Small intestine (tissue), 7 donors: Measurements from ENCODE around the gene RAP1A. TPM values are rescaled to one million over a fixed set of nuclear protein-coding genes. Genes with fewer than 3 reads are reported as not detected.
A peak's percentile ranks its signal among the peaks of the same experiment; 100 is the strongest.

Experiments used
- DNase-seq, 2 donors: peaks; one replicate each; pipeline versions ENCODE4 v3.0.0 to v3.0.0-alpha.2; 2013
- FAIRE-seq: peaks from 2 replicates; lab custom pipeline; 2012; peaks lifted over from hg19 to GRCh38; lab: Jason Lieb, UNC
- H3K27ac ChIP-seq, 3 donors: one replicate each; pipeline ENCODE4 v1.5.1; 2013; ENCODE audit warnings: low read length in 2 of 3, mild to moderate bottlenecking in 2 of 3, control low read depth in 1 of 3, inconsistent platforms in 1 of 3, low read depth in 1 of 3, moderate library complexity in 1 of 3
- H3K27me3 ChIP-seq, 3 donors: one replicate each; pipeline ENCODE4 v1.6.1; 2013; ENCODE audit warnings: low read length in 3 of 3, inconsistent platforms in 1 of 3; ENCODE audit not compliant: control insufficient read depth in 3 of 3, insufficient read depth in 3 of 3
- H3K36me3 ChIP-seq, 3 donors: one replicate each; pipeline ENCODE4 v1.6.1; 2013; ENCODE audit warnings: low read length in 3 of 3, inconsistent platforms in 1 of 3, low read depth in 1 of 3, mild to moderate bottlenecking in 1 of 3, moderate library complexity in 1 of 3; ENCODE audit not compliant: control insufficient read depth in 3 of 3, insufficient read depth in 2 of 3
- H3K4me1 ChIP-seq, 3 donors: one replicate each; pipeline ENCODE4 v1.6.1; 2013; ENCODE audit warnings: low read length in 2 of 3, inconsistent platforms in 1 of 3, low read depth in 1 of 3, mild to moderate bottlenecking in 1 of 3, moderate library complexity in 1 of 3; ENCODE audit not compliant: control insufficient read depth in 3 of 3, insufficient read depth in 2 of 3
- H3K4me3 ChIP-seq, 3 donors: one replicate each; pipeline ENCODE4 v1.5.1; 2013; ENCODE audit warnings: low read length in 3 of 3, control low read depth in 1 of 3, inconsistent platforms in 1 of 3, low read depth in 1 of 3, mild to moderate bottlenecking in 1 of 3, moderate library complexity in 1 of 3
- H3K9me3 ChIP-seq, 2 donors: one replicate each; pipeline ENCODE4 v1.6.1; 2013; ENCODE audit warnings: low read depth in 1 of 2, low read length in 1 of 2; ENCODE audit not compliant: control insufficient read depth in 2 of 2, insufficient read depth in 1 of 2
- WGBS, 3 donors: extraction: QIAGEN DNeasy Blood & Tissue Kit; methylation state at CpG; one replicate each; pipeline ENCODE4 v1.1.7; 2013; 5-methylcytosine and 5-hydroxymethylcytosine counted together
- polyA plus RNA-seq, 4 donors: library from polyadenylated mRNA; stranded (reverse) in 3 of 4; unstranded in 1 of 4; fragments of 200-250 nt in 3 of 4; fragments of 120-200 nt in 1 of 4; gene quantifications; one replicate each; pipeline versions ENCODE4 v1.2.1 to v1.2.3, GENCODE V29; 2013
- donor health status: healthy with polysubstance abuse.
- donor health status: control.
- donor health status: control.
- donor health status: Bipolar disorder and iron deficiency.
- donor health status: healthy.

Gene RAP1A
- polyA plus RNA-seq, 4 donors: 75.4 to 150 (median 92.7) TPM

DNA sequence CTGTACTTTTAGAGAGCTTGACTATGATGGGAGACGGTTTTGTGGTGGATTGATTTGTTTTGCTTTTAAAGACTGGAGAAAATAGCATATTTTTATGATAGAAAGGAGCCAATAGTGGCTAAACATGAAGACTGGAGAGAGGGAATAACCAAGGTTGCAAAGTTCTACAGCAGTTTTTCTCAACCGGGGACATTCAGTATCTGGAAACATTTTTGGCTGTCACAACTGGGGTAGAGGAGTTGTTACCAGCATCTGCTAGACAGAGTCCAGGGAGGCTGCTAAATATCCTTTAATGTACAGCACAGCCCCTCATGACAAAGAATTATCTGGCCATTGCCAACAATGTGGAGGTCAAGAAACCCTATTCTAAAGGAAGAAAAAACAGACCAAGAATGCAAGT, 38.4 kb upstream of the RAP1A start:
- WGBS, 3 donors: 87 to 94% (median 92%) methylated on average over 2 of the region's 2 CpGs
- FAIRE-seq (no peak), DNase-seq (no peak)
- no peaks in the 10 kb centered on the region for H3K9me3 ChIP-seq
- peaks cover 0 to 8% (median 3%) of the 10 kb centered on the region in 3 donors for H3K4me1 ChIP-seq
- H3K27me3 ChIP-seq: no peaks in the 10 kb centered on the region
- H3K27ac ChIP-seq: no peak overlapping the region
- no peak overlapping the region for H3K4me3 ChIP-seq
- H3K36me3 ChIP-seq: no peaks in the 10 kb centered on the region

DNA sequence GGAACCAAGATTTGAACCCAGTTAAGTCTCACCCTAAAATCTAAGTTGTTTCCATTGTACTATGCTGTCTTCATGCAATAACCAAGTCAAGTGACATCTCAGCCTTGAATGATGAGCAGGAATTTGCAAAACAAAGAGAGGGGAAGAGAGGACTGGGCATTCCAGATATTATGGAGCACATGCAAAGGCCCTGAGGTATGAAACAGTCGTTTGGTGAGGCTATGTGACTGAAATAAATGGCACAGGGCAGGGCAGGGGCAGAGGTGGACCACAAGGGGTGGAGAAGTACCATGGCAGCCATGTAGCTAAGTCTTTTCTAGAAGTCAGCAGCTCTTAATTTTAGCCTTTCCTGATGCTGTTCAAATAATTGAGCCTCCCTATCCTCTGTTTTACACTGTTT, 37.6 kb upstream of the RAP1A start:
- Histone ChIP-seq H3K9me3 (no peaks in the 10 kb centered on the region), H3K4me1 (peaks cover 0 to 3% (median 0%) of the 10 kb centered on the region in 3 donors), H3K27me3 (no peaks in the 10 kb centered on the region), H3K4me3 (no peak overlapping the region), H3K27ac (no peak overlapping the region), H3K36me3 (no peaks in the 10 kb centered on the region)
- DNase-seq (no peak), FAIRE-seq (no peak)
- WGBS, 3 donors: 80 to 95% (median 83%) methylated on average over 1 of the region's 1 CpG

DNA sequence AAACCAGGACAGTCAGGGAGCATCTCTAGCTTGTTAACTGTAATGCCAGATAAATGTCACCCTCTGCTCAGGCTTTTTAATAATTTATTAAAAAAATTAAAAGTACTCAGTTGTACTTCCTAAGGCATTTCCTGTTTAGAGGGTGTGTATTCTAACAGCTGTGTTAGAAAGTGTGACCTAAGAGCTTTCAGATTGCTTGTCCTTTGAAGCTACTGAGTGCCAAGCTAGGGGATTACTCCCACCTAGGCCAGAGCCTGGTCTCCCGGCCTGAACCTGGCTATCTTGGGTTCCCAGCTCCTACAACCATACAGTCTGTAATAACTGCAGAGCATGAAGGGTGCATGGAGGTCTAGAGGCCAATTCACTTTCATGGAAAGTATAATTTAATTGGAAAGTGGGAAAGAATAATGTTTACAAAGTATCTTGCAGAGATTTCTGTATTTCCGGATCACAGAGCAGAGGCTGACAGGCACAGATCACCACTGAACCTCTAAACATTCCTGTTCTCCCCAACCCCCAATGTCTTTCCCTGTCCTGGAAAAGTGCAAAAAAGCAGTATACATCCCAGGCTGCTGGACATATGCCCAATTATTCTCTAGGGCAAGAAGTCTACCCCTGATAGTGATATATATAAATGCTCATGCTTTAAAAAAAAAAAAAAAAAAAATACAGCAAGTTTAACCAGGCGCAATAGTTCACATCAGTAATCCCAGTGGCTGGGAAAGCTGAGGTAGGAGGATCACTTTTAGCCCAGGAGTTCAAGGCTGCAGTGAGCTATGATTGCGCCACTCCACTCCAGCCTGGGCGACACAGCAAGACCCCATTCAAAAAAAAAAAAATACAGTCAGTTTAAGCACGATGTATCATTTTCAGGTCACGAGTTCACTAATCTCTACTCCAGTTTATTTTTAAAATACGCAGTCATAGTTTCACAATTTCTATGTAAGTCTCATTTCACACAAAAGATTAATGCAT, 36.7 kb upstream of the RAP1A start:
- no peak overlapping the region for H3K4me3 ChIP-seq
- no peaks in the 10 kb centered on the region for H3K27me3 ChIP-seq
- FAIRE-seq (no peak), DNase-seq (no peak)
- H3K36me3 ChIP-seq: no peaks in the 10 kb centered on the region
- no peaks in the 10 kb centered on the region for H3K9me3 ChIP-seq
- peaks cover 0 to 3% (median 0%) of the 10 kb centered on the region in 3 donors for H3K4me1 ChIP-seq
- 72 to 84% (median 83%) methylated on average over 8 of the region's 8 CpGs for WGBS, 3 donors
- no peak overlapping the region for H3K27ac ChIP-seq

DNA sequence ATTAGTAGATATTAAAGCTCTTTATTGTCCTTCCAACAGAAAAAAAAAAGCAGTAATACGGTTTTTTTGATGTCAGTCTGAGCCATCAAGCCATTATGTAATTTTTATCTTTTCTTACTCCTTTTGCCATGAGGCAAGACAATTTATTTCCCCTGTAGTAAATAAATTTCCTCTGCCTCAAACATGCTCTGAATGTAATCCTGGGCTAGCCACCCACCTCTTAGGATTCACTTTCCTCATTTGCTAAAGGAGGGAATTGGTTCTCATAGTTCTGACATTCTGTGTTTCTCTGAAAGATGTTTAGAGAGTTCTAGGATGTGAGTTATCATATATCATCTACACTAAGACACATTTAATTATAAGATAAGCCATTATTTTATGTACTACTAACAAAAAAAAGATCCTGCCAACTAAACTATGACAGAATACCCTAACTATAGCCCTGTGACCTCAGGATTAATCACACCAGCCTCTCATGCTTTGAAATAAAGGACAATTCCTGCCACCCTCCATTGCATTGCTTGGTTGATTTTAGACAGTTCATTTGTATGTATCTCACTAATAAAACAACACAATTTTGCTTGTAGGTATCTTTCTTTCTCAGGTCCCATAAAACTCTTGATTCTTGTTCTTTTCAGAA, 34.0 kb upstream of the RAP1A start:
- Histone ChIP-seq H3K4me1 (peaks cover 0 to 3% (median 0%) of the 10 kb centered on the region in 3 donors), H3K36me3 (no peaks in the 10 kb centered on the region), H3K27me3 (no peaks in the 10 kb centered on the region), H3K27ac (no peak overlapping the region), H3K9me3 (no peaks in the 10 kb centered on the region), H3K4me3 (no peak overlapping the region)
- WGBS, 3 donors: 15 to 66% (median 50%) methylated on average over 1 of the region's 1 CpG
- no peak for DNase-seq
- FAIRE-seq: no peak

DNA sequence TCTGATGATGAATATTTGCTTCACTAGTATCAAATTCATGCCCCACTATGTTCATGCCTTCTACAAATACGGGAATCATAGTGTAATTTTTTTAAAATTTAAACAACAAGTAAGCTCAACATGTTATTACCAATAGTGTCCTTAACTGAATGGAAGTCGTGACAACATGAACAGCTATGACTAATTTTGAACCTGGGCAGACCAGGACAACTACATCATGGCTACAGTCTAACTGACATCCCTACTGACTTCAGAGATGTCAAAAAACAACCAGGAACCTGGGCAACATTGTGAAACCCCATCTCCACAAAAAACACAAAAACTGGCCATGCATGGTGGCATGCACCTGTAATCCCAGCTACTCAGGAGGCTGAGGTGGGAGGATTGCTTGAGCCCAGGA, 33.5 kb upstream of the RAP1A start:
- WGBS, 3 donors: 87 to 93% (median 89%) methylated on average over 2 of the region's 2 CpGs
- FAIRE-seq: no peak

DNA sequence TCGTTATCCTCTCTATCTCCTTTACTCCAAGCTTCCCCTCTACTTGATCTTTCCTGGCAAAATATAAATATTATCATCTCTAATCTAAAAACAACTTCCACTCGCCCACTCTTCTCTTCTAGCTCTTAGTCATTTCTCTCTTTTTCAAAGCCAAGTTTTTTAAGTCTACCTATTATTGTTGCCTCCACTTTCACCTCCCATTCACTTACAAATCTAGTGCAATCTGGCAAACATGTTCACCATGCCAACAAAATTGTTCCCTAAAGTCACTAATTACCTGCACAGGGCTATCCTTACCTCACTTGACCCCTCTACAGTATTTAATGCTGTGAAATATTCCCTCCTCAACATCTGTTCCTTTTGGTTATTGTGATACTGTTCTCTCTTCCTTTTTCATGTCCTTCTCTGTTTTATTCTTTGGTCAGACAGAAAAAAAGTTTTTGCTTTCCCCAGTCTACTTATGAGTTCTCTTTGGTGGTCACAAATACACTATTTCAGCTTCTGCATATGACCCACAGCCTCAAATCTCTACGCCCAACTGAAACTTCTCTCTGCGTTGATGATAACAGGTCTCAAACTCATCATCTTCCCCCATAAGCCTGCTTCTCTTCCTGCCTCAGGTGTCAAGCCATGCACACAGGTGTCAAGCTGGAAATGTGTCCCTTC, 31.9 kb upstream of the RAP1A start:
- Histone ChIP-seq H3K4me3 (no peak overlapping the region), H3K36me3 (no peaks in the 10 kb centered on the region), H3K4me1 (peaks cover 3 to 5% (median 4%) of the 10 kb centered on the region in 3 donors), H3K9me3 (no peaks in the 10 kb centered on the region), H3K27me3 (no peaks in the 10 kb centered on the region), H3K27ac (no peak overlapping the region)
- FAIRE-seq (no peak), DNase-seq (no peak)
- 56 to 82% (median 80%) methylated on average over 4 of the region's 4 CpGs for WGBS, 3 donors

More for the DNA sequence above, 33.5 kb upstream of the RAP1A start:
- no peak overlapping the region for H3K4me3 ChIP-seq
- H3K9me3 ChIP-seq: no peaks in the 10 kb centered on the region
- DNase-seq: no peak
- no peaks in the 10 kb centered on the region for H3K36me3 ChIP-seq
- H3K4me1 ChIP-seq: peaks cover 0 to 3% (median 0%) of the 10 kb centered on the region in 3 donors
- no peaks in the 10 kb centered on the region for H3K27me3 ChIP-seq
- H3K27ac ChIP-seq: no peak overlapping the region

DNA sequence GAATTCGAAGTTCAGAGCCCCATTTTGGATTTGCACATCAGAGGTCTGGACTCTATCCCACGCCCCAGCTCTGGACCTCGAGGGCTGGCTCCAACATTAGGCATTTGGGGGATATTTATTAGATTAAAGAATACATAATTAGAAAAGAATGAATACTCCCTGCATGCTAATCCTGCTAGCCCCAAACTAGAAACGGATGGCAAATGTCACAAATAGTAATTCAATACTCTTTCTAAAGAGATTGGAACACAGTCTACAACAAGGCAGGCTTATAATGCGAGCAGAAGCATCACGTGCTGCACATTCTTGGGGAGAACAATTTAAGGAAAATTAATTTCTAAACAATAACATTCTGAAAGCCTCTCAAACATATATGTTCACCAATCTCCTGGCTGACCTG, 27.7 kb upstream of the RAP1A start:
- H3K9me3 ChIP-seq: no peaks in the 10 kb centered on the region
- no peak overlapping the region for H3K4me3 ChIP-seq
- no peak for DNase-seq
- no peaks in the 10 kb centered on the region for H3K27me3 ChIP-seq
- no peak for FAIRE-seq
- peaks cover 10 to 22% (median 13%) of the 10 kb centered on the region in 3 donors for H3K4me1 ChIP-seq
- 69 to 88% (median 86%) methylated on average over 6 of the region's 6 CpGs for WGBS, 3 donors
- H3K27ac ChIP-seq: peak overlapping the region in 2 of 3 donors; percentile 65 to 74
- H3K36me3 ChIP-seq: no peaks in the 10 kb centered on the region
